GM19351 (cell line): ENCODE measurements around the gene CFAP54.
"Not testable (repeated sequence)": the region's sequence is repeated elsewhere in the genome, so short reads cannot be mapped to it uniquely, and the experiment has no call there.

Source experiments
- ATAC-seq: cut with Tn5 transposase; IDR thresholded peaks from one replicate; pipeline ENCODE4 v1.9.1; 2021; ENCODE audit warnings: mild to moderate bottlenecking, moderate library complexity; ENCODE audit not compliant: unreplicated experiment

The CFAP54 gene

GRCh38 chr12:96513681-96514080 lies 24.3 kb downstream of the CFAP54 start:
- ATAC-seq: no peak

GRCh38 chr12:96514328-96514727 lies 25.0 kb downstream of the CFAP54 start:
- peak; percentile 80 for ATAC-seq

GRCh38 chr12:96516472-96517430 lies 27.4 kb downstream of the CFAP54 start:
- peak; percentile 65 for ATAC-seq

GRCh38 chr12:96520767-96521166 lies 31.4 kb downstream of the CFAP54 start:
- ATAC-seq: no peak

- ATAC-seq: no peak
Measured at GRCh38 chr12:96521895-96522682, 32.7 kb downstream of the CFAP54 start.

GRCh38 chr12:96522690-96523089 lies 33.3 kb downstream of the CFAP54 start:
- ATAC-seq: no peak

- no peak for ATAC-seq
Measured at GRCh38 chr12:96526110-96526509, 36.7 kb downstream of the CFAP54 start.

GRCh38 chr12:96529912-96530311 lies 40.5 kb downstream of the CFAP54 start:
- no peak for ATAC-seq

- ATAC-seq: no peak
Measured at GRCh38 chr12:96534339-96534738, 45.0 kb downstream of the CFAP54 start.

- ATAC-seq: no peak
Measured at GRCh38 chr12:96548384-96548783, 59.0 kb downstream of the CFAP54 start.

GRCh38 chr12:96549341-96549740 lies 60.0 kb downstream of the CFAP54 start:
- ATAC-seq: no peak

GRCh38 chr12:96570579-96570978 lies 81.2 kb downstream of the CFAP54 start:
- ATAC-seq: peak; percentile 32

GRCh38 chr12:96571101-96571862 lies 81.9 kb downstream of the CFAP54 start:
- ATAC-seq: peak; percentile 87

GRCh38 chr12:96578526-96579125 lies 89.2 kb downstream of the CFAP54 start:
- peak; percentile 98 for ATAC-seq

- ATAC-seq: no peak
Measured at GRCh38 chr12:96585977-96586376, 96.6 kb downstream of the CFAP54 start.

GRCh38 chr12:96587691-96588090 lies 98.3 kb downstream of the CFAP54 start:
- no peak for ATAC-seq

GRCh38 chr12:96590970-96591369 lies 101.6 kb downstream of the CFAP54 start:
- no peak for ATAC-seq

- not testable (repeated sequence) for ATAC-seq
Measured at GRCh38 chr12:96604374-96604773, 115.0 kb downstream of the CFAP54 start.

GRCh38 chr12:96605684-96606083 lies 116.3 kb downstream of the CFAP54 start:
- no peak for ATAC-seq

GRCh38 chr12:96606134-96606533 lies 116.8 kb downstream of the CFAP54 start:
- no peak for ATAC-seq

- ATAC-seq: no peak
Measured at GRCh38 chr12:96606644-96607043, 117.3 kb downstream of the CFAP54 start.
